GM18873 (cell line): Measurements from ENCODE around the gene KDM5B.
A peak's percentile ranks its signal among the peaks of the same experiment; 100 is the strongest.
"Not testable (repeated sequence)": the region's sequence is repeated elsewhere in the genome, so short reads cannot be mapped to it uniquely, and the experiment has no call there.

Source experiments
- ATAC-seq: cut with Tn5 transposase; IDR thresholded peaks from one replicate; pipeline ENCODE4 v1.9.1; 2021; ENCODE audit warnings: mild to moderate bottlenecking, moderate library complexity, moderate number of reproducible peaks; ENCODE audit not compliant: unreplicated experiment, low FRiP score

KDM5B gene

GRCh38 chr1:202807926-202808757 is at the start of gene KDM5B:
Gene KDM5B, minus strand, starts transcription at chr1:202808421. Its CDS starts 116 bp downstream, at chr1:202808305.
- ATAC-seq = no peak

- no peak for ATAC-seq
These were observed 49.0 kb upstream of the KDM5B start for GRCh38 chr1:202857136-202857610.

- no peak for ATAC-seq
These were observed 47.8 kb upstream of the KDM5B start for GRCh38 chr1:202856014-202856413.

- ATAC-seq = no peak
These were observed 46.6 kb upstream of the KDM5B start for GRCh38 chr1:202854787-202855186.

- ATAC-seq = no peak
These were observed 44.1 kb upstream of the KDM5B start for GRCh38 chr1:202852163-202852904.

- no peak for ATAC-seq
These were observed 42.6 kb upstream of the KDM5B start for GRCh38 chr1:202850593-202851362.

GRCh38 chr1:202848191-202848542 is 39.9 kb upstream of the KDM5B start:
- ATAC-seq = peak; percentile 69

GRCh38 chr1:202844935-202845334 is 36.7 kb upstream of the KDM5B start:
- ATAC-seq = no peak

GRCh38 chr1:202844259-202844658 is 36.0 kb upstream of the KDM5B start:
- ATAC-seq = no peak

GRCh38 chr1:202843081-202843480 is 34.9 kb upstream of the KDM5B start:
- ATAC-seq = no peak

- no peak for ATAC-seq
These were observed 29.6 kb upstream of the KDM5B start for GRCh38 chr1:202837746-202838262.

- ATAC-seq = no peak
These were observed 28.6 kb upstream of the KDM5B start for GRCh38 chr1:202836623-202837403.

GRCh38 chr1:202835548-202836072 is 27.4 kb upstream of the KDM5B start:
- no peak for ATAC-seq

GRCh38 chr1:202834771-202835547 is 26.7 kb upstream of the KDM5B start:
- ATAC-seq = no peak

GRCh38 chr1:202831906-202832305 is 23.7 kb upstream of the KDM5B start:
- no peak for ATAC-seq

- ATAC-seq = not testable (repeated sequence)
These were observed 21.0 kb upstream of the KDM5B start for GRCh38 chr1:202829223-202829622.

- ATAC-seq = no peak
These were observed 17.5 kb upstream of the KDM5B start for GRCh38 chr1:202825748-202826147.

GRCh38 chr1:202821467-202821866 is 13.2 kb upstream of the KDM5B start:
- ATAC-seq = no peak

GRCh38 chr1:202818819-202819218 is 10.6 kb upstream of the KDM5B start:
- ATAC-seq = no peak
